Coronary artery (tissue), 2 donors: ENCODE measurements around the gene RHBDF2.
"Not testable (repeated sequence)": the region's sequence is repeated elsewhere in the genome, so short reads cannot be mapped to it uniquely, and the experiment has no call there.

Experiments used
- DNase-seq: peaks from one replicate; pipeline ENCODE4 v3.0.0-alpha.2; 2017; ENCODE audit warnings: low spot score
- H3K27ac ChIP-seq, 2 donors: fragments of 200-600 bp; sonication (generic); one replicate each; pipeline ENCODE4 v1.5.1; 2016 to 2019
- H3K4me3 ChIP-seq: fragments of 200-600 bp; sonication (generic); 2 replicates; pipeline ENCODE4 v1.5.1; 2016; ENCODE audit warnings: mild to moderate bottlenecking, moderate library complexity
- TF ChIP-seq, protein P1 (sequence below): fragments of 200-600 bp; sonication (generic); IDR thresholded peaks from one replicate; pipeline ENCODE4 v1.5.1; 2019; ENCODE audit warnings: antibody characterized with exemption

RHBDF2 gene

DNA sequence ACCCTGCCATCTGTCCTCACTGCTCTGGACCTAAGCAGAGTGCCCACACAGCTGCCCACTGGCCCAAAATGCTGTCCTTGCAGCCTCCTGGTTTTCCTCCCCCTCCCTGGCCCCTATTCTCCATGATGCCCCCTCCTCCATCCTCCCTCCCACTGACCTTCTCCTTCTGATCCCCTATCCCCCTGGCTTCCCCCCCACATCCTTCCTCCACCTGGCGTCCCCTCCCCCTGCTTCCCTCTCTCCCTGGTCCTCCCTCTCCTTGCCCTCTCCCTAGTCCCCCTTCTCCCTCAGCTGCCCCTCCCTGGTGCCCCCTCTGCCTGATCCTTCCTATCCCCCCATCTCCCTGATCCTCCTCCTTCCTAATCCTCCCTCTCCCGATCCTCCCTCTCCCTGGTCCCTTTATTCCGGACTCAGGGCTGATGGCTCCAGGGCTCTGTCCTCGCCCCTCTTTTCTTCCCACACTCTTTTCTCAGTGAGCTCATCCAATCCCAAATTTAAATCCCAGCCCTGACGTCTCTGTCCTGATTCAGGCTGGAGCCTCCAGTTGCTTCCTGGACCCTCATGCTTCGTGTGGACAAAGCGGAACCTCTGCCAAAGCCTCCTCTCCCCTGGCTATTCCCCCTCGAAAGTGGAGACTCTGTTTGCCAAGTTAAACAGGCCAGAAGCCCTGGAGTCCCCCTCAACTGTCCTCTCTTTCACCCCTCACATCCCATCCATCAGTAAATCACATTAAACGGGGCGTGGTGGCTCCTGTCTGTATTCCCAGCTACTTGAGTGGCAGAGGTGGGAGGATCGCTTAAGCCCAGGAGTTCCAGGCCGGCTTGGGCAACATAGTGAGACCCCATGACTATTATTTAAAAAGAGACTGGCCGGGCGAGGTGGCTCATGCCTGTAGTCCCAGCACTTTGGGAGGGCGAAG lies 18.1 kb upstream of the RHBDF2 start:
- TF ChIP-seq, protein P1, sequence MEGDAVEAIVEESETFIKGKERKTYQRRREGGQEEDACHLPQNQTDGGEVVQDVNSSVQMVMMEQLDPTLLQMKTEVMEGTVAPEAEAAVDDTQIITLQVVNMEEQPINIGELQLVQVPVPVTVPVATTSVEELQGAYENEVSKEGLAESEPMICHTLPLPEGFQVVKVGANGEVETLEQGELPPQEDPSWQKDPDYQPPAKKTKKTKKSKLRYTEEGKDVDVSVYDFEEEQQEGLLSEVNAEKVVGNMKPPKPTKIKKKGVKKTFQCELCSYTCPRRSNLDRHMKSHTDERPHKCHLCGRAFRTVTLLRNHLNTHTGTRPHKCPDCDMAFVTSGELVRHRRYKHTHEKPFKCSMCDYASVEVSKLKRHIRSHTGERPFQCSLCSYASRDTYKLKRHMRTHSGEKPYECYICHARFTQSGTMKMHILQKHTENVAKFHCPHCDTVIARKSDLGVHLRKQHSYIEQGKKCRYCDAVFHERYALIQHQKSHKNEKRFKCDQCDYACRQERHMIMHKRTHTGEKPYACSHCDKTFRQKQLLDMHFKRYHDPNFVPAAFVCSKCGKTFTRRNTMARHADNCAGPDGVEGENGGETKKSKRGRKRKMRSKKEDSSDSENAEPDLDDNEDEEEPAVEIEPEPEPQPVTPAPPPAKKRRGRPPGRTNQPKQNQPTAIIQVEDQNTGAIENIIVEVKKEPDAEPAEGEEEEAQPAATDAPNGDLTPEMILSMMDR, result no peak

DNA sequence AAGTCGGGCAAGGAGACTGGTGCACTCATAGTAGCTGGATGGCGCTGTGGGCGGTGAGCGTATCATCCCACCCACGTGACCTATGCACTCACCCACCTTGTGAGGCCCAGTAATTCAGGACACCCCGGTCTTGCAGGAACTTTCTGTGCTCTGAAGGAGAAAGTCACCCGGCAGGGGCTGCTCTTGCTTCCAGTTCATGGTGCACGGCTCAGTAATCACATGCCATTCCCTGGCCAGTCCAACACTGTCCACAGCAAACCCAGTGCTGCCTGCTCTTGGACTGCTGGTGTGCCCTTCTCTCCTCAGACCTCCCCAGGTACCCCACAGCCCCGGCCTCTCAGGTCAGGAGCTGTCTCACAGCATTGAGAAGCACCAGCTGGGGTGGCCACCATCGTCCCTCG lies 16.4 kb upstream of the RHBDF2 start:
- H3K27ac ChIP-seq, result no peak overlapping the region
- no peak overlapping the region for H3K4me3 ChIP-seq
- TF ChIP-seq, protein P1, result no peak
- no peak for DNase-seq

More for the DNA sequence above, 18.1 kb upstream of the RHBDF2 start:
- DNase-seq, result no peak
- Histone ChIP-seq H3K27ac (no peak overlapping the region), H3K4me3 (no peak overlapping the region)

DNA sequence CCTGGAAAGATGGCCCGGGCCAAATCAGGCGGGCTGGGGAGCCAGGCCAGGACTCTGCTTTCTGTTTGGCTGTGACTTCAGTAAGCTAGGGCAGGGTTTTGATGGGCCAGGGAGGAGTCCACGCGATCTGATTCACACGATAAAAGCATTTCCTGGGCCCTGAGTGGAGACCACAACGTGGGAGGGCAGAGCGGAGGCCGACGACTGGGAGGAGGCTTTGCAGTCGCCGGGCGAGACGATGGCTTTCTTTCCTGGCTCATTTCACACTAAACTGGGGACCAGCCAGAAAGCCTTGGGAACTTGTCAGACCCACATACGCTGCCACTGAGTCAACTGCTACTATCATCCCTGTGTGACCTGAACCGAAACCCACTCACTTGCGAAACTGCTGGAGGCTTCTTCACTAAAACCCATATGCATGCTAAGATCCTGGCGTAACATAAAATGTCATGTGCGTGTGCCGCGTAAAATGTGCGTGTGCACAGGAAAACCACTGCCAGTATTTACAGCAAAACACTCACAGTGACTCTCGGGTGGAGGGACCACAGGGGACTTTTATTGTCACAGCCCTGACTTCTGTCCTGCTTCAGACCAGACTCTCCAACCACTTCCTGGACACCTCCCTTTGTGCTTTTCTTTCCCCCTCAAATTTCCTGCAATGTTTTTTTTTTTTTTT lies 14.2 kb upstream of the RHBDF2 start:
- peak overlapping the region; percentile 47 for H3K4me3 ChIP-seq
- TF ChIP-seq, protein P1, result no peak
- DNase-seq, result peak; percentile 91
- peak overlapping the region; percentile 38 to 80 for H3K27ac ChIP-seq

DNA sequence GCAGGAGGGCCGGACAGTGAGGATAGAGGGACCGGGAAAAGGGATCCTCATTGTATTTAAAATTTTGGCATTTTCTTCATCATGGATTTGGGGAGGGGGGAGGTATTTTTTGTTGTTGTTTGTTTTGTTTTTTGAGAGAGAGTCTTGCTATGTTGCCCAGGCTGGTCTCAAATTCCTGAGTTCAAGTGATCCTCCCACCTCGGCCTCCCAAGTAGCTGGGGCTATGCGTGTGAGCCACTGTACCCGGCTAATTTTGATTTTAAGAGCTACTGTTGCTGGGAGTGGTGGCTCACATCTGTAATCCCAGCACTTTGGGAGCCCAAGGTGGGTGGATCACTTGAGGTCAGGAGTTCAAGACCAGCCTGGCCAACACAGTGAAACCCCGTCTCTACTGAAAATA lies 13.1 kb upstream of the RHBDF2 start:
- not testable (repeated sequence) for DNase-seq, H3K4me3 ChIP-seq
- H3K27ac ChIP-seq, result peak overlapping the region in 1 of 2 donors; percentile 80

DNA sequence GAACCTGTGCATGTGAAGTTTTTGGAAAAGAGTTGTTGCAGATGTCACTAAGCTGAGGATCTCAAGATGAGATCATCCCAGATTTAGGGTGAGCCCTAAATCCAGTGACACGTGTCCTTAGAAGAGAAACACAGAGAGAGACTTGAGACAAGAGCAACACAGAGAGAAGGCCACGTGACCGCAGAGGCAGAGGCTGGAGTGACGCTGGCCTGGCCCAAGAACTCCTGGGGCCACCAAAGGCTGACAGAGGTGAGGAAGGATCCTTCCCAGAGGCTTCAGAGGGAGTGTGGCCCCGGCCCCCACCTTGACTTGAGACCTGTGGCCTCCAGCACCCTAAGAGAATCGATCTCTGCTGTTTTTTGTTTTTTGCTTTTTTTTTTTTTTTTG lies 12.1 kb upstream of the RHBDF2 start:
- TF ChIP-seq, protein P1, result no peak

DNA sequence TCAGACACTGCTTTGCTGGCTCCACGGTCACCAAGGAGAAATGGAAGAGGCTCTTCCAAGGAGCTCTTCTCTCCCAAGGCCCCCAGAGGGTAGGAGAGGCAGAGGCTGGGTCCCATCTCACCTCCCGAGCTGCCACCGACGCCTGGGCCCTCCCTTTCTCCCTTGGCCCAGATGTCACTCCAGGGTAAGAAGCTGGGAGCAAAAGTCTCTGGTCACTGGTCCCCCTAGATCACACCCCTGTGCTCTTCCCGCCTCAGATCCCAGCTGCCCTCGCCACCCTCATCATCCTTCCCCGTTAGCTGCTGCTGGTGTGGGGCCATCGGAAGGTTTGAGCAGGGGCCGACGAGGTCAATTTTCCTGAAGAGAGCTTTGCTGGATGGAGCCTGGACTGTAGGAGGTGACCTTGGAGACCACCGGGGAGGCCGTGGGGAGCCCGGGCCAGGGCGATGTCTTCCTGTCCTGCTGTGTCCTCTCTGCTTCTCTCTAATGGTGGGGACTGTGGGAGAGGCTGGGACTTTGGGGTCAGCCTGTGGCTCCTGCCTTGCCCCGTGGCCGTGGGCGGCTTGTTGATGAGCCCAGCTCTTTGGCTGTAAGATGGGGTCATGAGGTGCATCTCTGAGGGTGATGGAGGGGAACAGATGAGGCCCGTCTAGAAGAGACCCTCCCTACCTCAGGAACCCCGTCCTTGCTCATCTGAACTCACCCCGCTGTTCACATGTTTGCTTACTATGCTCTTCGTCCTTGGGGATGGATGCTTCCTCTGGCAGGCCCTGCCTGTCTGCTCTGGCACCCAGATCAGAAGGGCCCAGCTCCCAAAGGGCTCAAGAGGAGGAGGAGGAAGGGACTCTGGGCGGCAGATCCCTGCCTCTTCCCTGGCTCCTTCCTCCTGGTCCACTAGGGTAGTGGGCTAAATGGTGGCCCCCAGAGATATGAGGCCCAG lies 11.4 kb upstream of the RHBDF2 start:
- no peak overlapping the region for H3K27ac ChIP-seq
- DNase-seq, result no peak
- no peak overlapping the region for H3K4me3 ChIP-seq
- TF ChIP-seq, protein P1, result no peak

More for the DNA sequence above, 12.1 kb upstream of the RHBDF2 start:
- H3K27ac ChIP-seq, result no peak overlapping the region
- no peak for DNase-seq
- no peak overlapping the region for H3K4me3 ChIP-seq
